Mammary epithelial cell (primary cell): ENCODE data around the gene TFR2.

ENCODE experiments used
- CTCF ChIP-seq, 2 donors: IDR thresholded peaks in 1 of 2; conservative IDR thresholded peaks in 1 of 2; 2 replicates each; pipeline ENCODE4 v1.5.1; 2011 to 2012; ENCODE audit warnings: inconsistent platforms in 2 of 2, low read length in 2 of 2, mild to moderate bottlenecking in 2 of 2, control low read depth in 1 of 2, low read depth in 1 of 2; ENCODE audit not compliant: insufficient read depth in 1 of 2; ENCODE audit errors: extremely low read depth in 1 of 2
- EZH2 ChIP-seq: IDR thresholded peaks from 2 replicates; pipeline ENCODE4 v1.6.1; 2012; ENCODE audit warnings: low read length, inconsistent platforms, borderline replicate concordance

- TF ChIP-seq EZH2 = no peak
- no peak for TF ChIP-seq CTCF (conservative IDR thresholded peaks at IDR 0.05 in 1 of 2, IDR thresholded peaks at IDR 0.05 in 1 of 2; ENCODE audit: extremely low read depth in 1 of 2, insufficient read depth in 1 of 2, low read depth in 1 of 2, low read length in 2 of 2)
Measured at GRCh38 chr7:100674411-100675104, 33.2 kb upstream of the TFR2 start.
